Measurements from ENCODE around the gene PAM.

DNA sequence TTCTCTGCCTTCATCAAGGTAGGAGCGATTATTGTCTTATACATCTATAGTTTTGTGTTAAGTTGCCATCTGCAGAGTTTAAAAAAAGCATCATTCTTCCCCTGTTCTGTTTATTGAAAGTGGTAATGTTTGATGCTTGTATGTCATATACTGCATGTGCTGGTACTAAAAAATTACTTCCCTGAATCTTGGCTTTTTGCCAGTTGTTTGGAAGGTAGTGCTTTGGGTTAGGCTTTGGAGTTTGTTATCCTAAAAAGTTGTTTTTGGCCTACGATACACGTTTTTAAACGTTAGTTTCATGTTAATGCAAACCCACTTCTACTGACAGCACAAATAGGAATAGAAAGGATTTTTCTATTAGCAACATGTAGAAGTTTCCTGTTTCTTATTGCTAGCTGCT, 206.6 kb downstream of the PAM start:
- no peak for TF ChIP-seq POLR2A (IDR thresholded peaks at IDR 0.05)
- TF ChIP-seq, protein P1, sequence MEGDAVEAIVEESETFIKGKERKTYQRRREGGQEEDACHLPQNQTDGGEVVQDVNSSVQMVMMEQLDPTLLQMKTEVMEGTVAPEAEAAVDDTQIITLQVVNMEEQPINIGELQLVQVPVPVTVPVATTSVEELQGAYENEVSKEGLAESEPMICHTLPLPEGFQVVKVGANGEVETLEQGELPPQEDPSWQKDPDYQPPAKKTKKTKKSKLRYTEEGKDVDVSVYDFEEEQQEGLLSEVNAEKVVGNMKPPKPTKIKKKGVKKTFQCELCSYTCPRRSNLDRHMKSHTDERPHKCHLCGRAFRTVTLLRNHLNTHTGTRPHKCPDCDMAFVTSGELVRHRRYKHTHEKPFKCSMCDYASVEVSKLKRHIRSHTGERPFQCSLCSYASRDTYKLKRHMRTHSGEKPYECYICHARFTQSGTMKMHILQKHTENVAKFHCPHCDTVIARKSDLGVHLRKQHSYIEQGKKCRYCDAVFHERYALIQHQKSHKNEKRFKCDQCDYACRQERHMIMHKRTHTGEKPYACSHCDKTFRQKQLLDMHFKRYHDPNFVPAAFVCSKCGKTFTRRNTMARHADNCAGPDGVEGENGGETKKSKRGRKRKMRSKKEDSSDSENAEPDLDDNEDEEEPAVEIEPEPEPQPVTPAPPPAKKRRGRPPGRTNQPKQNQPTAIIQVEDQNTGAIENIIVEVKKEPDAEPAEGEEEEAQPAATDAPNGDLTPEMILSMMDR (IDR thresholded peaks at IDR 0.05) = no peak

All from testis (tissue), 2 donors.